ENCODE measurements around the gene PRKAG3.

DNA sequence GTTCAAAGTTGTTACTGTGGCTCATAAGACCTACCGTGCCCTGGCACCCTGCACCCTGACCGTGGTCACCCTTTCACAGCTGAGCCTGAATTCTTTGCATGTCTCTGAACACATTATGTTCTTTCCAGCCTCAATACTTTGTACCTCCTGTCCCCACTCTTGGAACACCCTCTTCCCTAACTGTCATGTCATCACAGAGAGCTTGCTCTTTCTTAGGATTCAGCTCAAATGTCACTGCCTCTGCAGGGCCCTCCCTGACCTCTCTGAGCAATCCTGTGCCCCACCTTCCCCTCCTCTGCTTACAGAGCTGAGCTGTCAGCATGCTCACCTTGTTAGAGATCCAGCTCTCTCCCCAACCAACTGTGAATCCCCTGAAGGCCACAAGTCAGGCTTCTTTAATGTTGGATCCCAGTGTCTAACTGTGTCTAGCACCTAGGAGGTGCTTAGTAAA lies 15.0 kb downstream of the PRKAG3 start:
- TF ChIP-seq POLR2AphosphoS5 (IDR thresholded peaks at IDR 0.05; ENCODE audit: borderline replicate concordance, low read depth, low read length) (no peak), EZH2 (IDR thresholded peaks at IDR 0.05) (no peak)
